ENCODE measurements around the gene ZNF470. TPM values are rescaled to one million over a fixed set of nuclear protein-coding genes. Genes with fewer than 3 reads are reported as not detected.

The ZNF470 gene
- total and polyA plus RNA-seq, 2 of the 13 experiments (the other 11 are each of a cell fraction or from before 2014, with no cell fraction given) = not detected

GRCh38 chr19:56594783-56595547 lies 27.7 kb downstream of the ZNF470 start, which contains the start of gene ZNF71 (continued):
- TF ChIP-seq BRD4 (CRISPR knock-in tag; IDR thresholded peaks at IDR 0.05) (no peak; the same call in 1 of the 2 replicates), ZSCAN9 (CRISPR knock-in tag; IDR thresholded peaks at IDR 0.05; ENCODE audit: borderline replicate concordance) (no peak), RBAK (CRISPR knock-in tag; IDR thresholded peaks at IDR 0.05) (no peak), ZNF598 (CRISPR knock-in tag; IDR thresholded peaks at IDR 0.05; ENCODE audit: borderline replicate concordance) (peak; percentile 93; the same call in 1 of the 2 replicates), ZFP82 (CRISPR knock-in tag; IDR thresholded peaks at IDR 0.05; ENCODE audit: borderline replicate concordance) (no peak), ELK4 (CRISPR knock-in tag; IDR thresholded peaks at IDR 0.05; ENCODE audit: borderline replicate concordance) (0 out of 2 replicates have a peak, but pooled peaks have one; percentile 43), ZNF20 (CRISPR knock-in tag; IDR thresholded peaks at IDR 0.05) (no peak), JUN (CRISPR knock-in tag; IDR thresholded peaks at IDR 0.05) (no peak), ZNF143 (CRISPR knock-in tag; IDR thresholded peaks at IDR 0.05) (peak; percentile 92), ZNF253 (CRISPR knock-in tag; IDR thresholded peaks at IDR 0.05; ENCODE audit: borderline replicate concordance) (no peak), MEIS2 (CRISPR knock-in tag; IDR thresholded peaks at IDR 0.05) (no peak), ZNF512B (CRISPR knock-in tag; IDR thresholded peaks at IDR 0.05; ENCODE audit: borderline replicate concordance) (no peak), HOXA3 (CRISPR knock-in tag; IDR thresholded peaks at IDR 0.05) (peak; percentile 49)
- TF ChIP-seq, protein P1, sequence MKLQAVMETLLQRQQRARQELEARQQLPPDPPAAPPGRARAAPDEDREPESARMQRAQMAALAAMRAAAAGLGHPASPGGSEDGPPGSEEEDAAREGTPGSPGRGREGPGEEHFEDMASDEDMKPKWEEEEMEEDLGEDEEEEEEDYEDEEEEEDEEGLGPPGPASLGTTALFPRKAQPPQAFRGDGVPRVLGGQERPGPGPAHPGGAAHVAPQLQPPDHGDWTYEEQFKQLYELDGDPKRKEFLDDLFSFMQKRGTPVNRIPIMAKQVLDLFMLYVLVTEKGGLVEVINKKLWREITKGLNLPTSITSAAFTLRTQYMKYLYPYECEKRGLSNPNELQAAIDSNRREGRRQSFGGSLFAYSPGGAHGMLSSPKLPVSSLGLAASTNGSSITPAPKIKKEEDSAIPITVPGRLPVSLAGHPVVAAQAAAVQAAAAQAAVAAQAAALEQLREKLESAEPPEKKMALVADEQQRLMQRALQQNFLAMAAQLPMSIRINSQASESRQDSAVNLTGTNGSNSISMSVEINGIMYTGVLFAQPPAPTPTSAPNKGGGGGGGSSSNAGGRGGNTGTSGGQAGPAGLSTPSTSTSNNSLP (IDR thresholded peaks at IDR 0.05; ENCODE audit: low read depth, low read length) = no peak
- TF ChIP-seq, protein P2, sequence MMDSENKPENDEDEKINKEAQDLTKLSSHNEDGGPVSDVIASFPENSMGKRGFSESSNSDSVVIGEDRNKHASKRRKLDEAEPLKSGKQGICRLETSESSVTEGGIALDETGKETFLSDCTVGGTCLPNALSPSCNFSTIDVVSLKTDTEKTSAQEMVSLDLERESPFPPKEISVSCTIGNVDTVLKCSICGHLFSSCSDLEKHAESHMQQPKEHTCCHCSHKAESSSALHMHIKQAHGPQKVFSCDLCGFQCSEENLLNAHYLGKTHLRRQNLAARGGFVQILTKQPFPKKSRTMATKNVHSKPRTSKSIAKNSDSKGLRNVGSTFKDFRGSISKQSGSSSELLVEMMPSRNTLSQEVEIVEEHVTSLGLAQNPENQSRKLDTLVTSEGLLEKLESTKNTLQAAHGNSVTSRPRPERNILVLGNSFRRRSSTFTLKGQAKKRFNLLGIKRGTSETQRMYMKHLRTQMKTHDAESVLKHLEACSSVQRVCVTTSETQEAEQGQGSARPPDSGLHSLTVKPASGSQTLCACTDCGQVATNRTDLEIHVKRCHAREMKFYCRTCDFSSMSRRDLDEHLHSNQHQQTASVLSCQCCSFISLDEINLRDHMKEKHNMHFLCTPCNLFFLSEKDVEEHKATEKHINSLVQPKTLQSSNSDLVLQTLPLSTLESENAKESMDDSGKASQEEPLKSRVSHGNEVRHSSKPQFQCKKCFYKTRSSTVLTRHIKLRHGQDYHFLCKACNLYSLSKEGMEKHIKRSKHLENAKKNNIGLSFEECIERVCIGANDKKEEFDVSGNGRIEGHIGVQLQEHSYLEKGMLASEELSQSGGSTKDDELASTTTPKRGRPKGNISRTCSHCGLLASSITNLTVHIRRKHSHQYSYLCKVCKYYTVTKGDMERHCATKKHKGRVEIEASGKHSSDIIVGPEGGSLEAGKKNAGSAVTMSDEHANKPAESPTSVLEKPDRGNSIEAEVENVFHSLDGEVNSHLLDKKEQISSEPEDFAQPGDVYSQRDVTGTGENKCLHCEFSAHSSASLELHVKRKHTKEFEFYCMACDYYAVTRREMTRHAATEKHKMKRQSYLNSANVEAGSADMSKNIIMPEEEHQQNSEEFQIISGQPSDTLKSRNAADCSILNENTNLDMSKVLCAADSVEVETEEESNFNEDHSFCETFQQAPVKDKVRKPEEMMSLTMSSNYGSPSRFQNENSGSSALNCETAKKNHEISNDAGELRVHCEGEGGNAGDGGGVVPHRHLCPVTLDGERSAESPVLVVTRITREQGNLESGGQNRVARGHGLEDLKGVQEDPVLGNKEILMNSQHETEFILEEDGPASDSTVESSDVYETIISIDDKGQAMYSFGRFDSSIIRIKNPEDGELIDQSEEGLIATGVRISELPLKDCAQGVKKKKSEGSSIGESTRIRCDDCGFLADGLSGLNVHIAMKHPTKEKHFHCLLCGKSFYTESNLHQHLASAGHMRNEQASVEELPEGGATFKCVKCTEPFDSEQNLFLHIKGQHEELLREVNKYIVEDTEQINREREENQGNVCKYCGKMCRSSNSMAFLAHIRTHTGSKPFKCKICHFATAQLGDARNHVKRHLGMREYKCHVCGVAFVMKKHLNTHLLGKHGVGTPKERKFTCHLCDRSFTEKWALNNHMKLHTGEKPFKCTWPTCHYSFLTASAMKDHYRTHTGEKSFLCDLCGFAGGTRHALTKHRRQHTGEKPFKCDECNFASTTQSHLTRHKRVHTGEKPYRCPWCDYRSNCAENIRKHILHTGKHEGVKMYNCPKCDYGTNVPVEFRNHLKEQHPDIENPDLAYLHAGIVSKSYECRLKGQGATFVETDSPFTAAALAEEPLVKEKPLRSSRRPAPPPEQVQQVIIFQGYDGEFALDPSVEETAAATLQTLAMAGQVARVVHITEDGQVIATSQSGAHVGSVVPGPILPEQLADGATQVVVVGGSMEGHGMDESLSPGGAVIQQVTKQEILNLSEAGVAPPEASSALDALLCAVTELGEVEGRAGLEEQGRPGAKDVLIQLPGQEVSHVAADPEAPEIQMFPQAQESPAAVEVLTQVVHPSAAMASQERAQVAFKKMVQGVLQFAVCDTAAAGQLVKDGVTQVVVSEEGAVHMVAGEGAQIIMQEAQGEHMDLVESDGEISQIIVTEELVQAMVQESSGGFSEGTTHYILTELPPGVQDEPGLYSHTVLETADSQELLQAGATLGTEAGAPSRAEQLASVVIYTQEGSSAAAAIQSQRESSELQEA (CRISPR knock-in tag; IDR thresholded peaks at IDR 0.05; ENCODE audit: not compliant biosample characterization) = peak; percentile 65
